HG03280 (cell line): ENCODE measurements around the gene COL4A3.

Source experiments
- ATAC-seq: cut with Tn5 transposase; IDR thresholded peaks from one replicate; pipeline ENCODE4 v1.9.1; 2021; ENCODE audit warnings: mild to moderate bottlenecking, moderate library complexity; ENCODE audit not compliant: unreplicated experiment

The COL4A3 gene

DNA sequence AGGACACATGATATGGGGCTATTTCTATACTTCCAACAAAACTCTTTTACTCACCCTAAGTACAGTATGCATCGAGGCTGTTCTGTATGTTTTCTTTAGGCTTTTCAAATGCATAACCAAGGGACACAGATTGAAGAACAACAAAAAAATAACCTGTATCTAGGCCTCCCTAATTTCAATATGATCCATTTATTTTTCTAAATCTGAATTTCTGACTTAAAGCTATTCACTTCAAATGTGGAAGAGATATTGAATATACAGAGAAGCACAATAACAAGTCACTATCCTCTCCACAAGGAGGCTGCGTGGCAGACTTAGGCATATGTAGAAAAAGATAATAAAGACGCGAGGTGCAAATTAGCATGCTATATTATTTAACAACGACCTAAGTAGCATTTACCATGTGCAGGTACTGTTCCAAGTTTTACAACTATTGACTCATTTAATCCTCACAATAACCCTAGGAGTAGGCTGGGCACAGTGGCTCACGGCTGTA lies 121.4 kb downstream of the COL4A3 start:
- ATAC-seq, result no peak

DNA sequence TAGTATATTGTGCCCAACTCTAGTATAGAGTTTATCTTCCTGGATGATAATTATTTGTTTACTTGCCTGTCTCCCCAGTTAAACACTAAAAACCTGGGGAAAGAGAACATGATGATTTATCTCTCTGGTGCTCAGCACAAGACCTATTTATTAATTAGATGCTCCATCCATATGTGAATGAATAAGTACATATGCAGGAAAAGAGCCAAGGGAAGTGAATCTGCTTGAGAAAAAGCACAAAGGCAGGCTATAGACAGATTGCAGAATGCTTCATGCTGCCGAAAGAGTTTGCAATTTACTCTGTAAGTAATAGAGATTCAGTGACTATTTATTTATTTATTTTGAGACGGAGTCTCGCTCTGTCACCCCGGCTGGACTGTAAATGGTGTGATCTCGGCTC lies 123.3 kb downstream of the COL4A3 start:
- no peak for ATAC-seq

DNA sequence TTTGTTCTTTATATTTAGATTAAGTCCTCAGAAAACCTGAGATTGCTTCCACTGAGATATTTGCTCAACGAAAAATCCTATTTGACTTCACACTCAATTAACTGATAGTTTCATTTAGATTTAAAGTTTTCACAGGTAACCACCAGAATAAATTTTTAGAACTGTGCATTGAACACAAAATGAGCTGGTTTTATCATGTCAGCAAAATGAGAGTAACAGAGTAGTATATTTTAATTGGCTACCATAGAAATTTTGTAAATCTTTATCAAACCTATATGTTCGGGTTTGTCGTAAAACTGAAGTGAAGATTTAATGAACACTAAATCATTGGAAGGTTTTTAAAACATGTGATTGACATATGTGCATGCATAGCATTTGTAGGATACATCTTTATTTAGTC lies 127.9 kb downstream of the COL4A3 start:
- ATAC-seq, result no peak

DNA sequence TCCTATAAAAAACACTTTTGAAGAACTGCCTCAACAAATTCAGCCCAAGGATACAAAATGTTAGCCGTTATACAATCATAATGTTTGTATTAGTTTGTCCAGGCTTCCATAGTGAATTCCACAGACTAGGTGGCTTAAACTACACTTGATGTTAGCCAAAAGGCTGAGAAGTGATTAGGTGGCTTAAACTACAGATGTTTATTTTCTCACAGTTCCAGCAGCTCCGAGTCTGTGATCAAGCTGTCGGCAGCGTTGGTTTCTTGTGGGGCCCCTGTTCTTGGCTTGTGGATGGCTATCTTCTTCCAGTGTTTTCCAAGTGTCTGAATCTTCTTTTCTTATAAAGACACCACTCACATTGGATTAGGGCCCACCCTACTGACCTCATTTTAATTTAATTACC lies 129.1 kb downstream of the COL4A3 start:
- ATAC-seq, result no peak

DNA sequence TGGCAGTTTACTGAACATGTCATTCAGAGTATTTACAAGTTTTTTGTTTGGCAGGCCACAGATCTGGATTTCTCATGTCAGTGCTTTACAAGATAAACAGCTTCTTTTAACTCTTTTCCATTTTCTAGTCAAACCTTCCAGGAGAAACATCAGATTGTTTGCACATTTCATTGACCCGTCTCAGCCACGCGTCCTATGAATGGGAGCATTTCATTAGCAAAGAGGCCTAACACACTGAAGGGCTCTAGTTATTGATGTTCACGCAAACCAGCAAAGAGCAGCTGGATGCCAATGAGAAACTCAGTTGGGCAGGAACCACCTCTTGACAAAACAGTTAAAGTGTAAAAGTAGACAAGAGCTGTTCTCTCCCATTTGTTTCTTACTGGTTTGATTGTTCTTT lies 131.4 kb downstream of the COL4A3 start:
- no peak for ATAC-seq

DNA sequence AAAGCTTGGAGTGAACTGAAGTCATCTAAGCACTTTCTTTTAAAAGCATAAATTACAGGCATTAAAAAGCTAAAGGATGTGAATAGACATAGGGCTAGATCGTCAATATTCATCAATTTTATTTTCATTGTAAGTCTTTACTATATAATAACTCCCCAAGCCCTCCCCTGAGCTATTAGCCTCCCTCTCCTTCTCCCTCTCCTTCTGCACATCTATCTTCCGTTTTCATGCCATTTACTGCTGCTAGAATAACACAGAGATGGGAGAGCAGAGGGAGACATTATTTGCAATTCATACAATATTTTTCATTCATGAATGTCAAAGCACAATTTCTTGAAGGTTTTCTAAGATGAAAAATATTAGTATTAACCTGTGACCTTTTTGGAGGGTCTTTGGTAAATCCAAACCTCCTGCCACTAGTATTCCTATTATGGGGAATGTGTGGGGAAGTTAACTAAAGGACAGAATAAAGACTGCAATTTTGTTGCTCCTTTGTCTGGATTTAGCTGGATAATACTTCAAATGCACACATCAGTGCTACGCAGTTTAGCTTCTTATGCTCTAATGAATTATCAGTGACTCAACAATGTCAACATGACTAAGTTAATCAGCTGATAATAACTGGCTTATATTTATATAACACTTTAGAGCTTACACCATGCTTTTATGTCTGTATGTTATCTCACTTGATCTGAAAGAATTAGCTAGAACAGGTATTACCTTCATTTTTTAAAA lies 132.4 kb downstream of the COL4A3 start:
- no peak for ATAC-seq

DNA sequence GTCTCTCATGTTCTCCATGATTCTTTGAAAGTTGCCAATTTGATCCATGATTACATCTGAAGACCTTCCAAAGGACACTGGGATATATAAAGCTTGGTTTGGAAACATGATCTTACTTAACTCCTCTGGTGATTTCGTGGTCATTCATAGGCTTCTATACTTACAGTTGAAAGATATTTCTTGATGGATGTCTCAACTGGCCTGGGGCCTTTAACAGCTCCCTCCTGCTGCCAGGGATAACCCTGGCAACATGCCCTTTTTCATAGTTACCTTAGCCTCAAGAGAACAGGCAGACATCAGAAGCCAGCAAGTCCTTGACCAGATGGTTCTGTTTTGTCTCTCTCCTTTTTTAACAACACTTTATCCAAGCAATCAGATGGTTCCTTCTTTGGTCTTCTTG lies 137.1 kb downstream of the COL4A3 start:
- no peak for ATAC-seq

DNA sequence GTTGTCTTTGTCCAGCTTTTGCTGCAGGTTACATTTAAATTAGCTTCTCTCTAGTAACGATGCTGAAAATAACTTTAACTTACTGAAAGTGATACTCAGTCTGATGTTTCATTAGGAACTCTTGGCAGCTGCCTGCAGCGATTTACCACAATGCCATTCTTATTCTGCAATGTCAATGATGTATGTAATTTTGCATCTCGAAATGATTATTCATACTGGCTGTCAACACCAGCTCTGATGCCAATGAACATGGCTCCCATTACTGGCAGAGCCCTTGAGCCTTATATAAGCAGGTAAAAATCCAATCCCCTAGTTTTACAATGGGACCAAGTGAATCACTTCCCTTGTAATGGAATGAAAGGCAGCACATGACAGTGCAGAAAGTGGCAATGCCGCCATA lies 144.4 kb downstream of the COL4A3 start:
- ATAC-seq, result peak; percentile 84

DNA sequence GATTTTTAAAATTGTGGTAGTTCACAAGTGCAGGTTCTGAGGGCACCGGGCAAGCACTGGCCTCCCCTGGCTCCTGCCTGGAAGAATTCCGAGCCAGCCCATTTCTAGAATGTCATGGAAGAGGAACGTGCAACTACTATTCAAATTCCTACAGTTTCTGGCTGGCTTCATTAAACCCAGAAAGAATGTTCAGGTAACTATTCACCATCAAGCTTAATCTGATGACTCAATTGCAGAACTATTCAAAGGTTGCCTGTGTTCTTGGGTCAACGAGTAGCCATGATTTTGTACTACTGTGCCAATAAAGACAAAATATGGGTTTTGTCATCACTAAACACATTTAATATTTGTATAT lies 146.3 kb downstream of the COL4A3 start:
- ATAC-seq, result no peak

DNA sequence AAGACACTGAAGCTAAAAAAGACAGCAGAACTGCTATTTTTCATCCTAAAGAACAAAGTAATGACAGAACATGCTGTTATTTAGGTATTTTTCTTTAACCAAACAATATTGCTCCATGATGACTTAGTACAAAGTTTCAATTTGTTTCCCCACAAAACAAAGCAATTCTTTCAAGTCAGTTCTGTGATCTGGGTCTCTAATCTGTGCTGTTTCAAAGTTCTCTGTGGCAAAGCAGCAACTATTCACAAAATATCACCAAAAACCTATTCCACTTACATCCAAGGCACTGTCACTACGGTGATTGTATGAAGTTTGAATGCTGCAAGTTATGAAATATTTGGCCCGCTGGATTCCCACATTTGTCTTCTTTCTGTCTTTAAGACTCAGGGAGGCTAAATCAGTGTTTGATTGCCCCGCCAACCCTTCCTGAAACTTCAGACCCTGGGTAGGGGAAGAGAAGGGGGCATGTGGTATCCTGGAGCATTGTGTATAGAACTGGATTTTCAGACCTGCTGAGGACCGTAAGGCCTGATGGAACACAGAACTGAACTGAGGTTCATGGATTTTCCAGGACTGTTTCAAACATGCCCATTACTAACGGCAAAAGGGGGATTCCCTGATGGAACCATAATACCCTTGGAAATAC lies 147.6 kb downstream of the COL4A3 start:
- no peak for ATAC-seq

DNA sequence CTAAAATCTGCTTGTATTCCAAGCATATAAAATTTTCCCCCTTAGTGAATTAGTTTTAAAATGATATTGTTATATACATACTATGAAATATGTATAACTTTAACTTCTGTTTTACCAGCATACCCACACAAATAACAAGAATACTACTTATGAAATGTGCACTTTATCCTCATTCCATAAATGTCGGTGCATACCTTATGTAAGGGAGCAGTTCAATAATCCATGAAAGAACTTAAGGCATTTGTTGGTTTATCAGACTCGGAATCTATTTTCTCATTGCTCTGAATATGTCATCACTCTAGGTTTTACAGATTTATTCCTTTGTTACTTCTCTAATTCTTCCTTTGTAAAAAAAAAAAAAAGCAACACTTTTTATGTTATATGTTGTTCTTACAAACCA lies 148.2 kb downstream of the COL4A3 start:
- no peak for ATAC-seq

DNA sequence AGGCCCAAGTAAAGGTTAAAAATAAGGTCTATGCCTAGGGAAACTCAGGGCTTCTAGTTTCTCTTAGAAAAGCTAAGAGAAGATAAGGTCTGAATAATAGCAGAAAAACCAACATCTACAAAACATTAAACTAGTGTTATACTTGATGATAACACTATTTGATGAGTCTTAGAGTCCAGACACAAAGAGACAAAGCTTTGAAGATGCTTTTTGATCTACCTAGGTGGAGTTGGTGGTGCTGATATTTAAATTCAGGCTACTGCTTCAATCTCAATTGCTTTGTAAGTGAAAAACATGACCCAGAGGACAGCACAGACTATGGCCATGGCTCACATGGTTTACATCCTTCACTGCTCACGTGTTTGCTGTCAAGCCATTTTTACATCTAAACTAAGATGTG lies 148.9 kb downstream of the COL4A3 start:
- ATAC-seq, result no peak

DNA sequence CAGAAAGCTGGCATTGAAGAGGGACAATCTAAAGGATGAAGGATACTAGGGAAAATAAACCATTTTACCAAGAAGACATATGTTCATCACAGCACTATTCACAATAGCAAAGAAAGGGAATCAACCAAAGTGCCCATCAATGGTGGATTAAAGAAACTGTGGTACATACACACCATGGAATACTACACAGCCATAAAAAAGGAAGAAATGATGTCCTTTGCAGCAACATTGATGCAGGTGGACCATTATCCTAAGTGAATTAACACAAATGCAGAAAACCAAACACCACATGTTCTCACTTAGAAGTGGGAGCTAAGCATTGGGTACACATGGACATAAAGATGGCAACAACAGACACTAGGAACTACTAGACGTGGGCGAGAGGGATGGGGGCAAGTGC lies 153.4 kb downstream of the COL4A3 start:
- ATAC-seq, result no peak

DNA sequence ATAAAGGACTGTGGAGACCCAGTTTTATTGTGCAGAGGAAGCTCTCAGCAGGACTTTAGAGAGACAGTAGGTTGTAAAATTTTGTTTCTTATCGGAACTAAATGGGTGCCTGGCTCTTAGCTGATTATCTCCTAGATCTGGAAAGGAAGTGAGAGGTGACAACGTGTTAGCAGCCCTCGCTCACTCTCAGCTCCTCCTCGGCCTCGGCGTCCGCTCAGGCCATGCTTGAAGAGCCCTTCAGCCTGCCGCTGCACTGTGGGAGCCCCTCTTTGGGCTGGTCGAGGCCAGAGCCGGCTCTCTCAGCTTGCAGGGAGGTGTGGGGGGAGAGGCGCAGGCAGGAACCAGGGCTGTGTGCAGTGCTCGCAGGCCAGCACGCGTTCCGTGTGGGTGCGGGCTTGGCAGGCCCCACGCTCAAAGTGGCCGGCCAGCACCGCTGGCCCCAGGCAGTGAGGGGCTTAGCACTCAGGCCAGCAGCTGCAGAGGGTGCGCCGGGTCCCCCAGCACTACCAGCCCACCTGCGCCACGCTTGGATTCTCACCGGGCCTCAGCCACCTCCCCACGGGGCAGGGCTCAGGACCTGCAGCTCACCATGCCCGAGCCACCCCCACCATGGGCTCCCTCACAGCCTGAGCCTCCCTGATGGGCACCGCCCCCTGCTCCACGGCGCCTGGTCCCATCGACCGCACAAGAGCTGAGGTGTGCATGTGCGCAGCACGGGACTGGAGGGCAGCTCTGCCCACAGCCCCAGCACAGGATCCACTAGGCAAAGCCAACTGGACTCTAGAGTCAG lies 156.1 kb downstream of the COL4A3 start:
- ATAC-seq, result no peak

DNA sequence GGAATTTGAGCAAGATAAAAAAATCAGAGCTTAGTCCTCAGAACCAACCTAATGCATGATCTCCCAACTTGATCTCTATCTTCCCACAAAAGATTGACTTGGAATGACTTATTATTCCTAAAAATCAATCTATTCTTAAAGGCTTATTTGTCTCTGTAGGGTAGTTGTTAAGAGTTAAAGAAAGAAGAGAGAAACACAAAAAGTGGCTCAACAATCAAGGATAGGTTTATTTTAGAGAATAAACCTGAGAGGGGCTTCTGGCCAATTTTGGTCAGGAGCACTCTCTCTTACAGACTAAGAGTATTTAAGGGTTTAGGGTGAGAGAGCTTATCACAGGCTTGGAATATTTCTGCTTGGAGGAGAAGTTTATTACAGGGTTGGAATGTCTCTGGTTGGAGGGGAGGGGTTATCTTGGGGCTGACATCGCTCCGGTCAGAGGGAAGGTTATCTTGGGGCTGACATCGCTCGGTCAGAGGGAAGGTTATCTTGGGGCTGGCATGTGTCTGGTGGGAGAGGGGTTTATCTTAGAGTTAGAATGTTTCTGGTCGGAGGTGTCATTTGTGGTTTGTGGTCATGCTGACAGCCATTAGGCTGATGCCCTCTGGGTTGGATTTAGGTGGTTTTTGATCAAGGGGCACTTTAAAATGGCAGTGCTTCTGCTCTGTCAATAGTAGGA lies 158.2 kb downstream of the COL4A3 start:
- no peak for ATAC-seq

DNA sequence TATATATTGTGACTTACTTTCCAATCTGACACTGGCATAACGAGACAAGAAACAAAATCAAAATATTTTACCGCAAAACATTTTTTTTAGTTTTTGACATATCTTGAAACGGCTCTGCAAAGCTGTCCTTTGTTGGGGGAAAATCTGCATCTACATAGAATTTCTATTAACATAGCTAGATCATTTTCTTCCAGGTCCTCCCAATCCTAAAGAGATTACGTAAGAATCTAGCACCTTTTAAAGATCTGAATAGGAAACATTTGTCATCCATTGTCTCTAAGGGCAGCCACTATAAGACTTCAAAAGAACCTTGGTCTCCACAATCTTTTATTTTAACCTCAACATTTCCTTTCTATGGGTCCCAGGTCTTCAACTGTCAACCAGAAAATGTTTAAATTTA lies 159.4 kb downstream of the COL4A3 start:
- no peak for ATAC-seq

DNA sequence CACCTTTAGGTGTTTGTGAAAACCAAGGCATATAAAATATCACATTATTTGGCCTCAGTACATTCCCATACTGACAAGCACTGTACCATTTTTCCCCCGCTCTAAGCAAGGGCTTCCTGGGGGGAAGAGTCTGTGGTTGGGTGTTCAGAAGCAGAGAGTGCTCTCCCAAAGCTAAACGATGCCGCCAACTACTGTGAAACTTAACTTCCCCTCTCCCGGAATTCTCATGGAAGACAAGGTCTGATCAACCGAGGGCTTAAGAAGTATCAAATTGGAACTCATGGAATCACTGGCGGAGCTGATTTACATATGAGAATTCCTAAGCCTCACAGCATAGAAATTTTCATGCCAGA lies 160.2 kb downstream of the COL4A3 start:
- ATAC-seq, result no peak

DNA sequence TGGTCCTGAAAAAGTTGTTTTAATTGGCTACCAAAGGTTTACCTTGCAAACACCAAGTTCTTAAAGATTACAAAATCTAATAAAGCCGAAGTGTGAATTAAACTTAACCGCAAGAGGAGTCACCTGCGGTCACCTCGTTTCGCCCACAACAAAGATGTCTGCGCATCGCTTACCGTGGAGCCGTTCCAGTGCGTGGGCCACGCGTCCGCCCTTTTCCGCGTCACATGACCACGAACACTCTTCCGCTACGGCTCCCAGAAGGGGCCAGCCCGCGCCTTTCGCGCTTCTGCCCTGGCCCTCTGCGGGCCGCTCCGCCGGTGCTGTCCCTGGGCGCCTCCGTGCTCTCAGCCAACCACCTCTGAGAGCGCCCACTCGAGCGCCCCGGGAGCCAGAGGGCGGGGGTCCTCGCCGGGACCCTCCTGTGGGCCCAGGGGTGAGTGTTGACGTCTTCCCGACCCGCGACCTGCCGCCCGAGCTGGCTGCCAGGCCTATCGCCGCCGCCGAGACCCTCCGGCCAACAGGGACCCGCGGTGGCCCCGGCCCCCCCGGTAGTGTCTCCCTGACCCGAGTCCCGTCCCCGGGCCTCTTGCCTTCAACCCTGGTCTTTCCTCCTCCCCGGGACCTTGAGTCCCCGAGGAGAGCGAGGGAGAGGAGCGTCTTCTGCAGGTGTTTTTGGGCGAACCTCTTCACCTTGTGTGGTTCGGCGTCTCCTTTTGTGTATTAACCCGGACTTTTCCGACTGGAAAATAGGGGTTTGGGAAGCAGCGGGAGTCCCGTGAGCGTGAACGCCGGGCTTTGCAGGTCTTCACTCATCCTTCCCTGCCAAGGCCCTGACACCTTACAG lies 160.8 kb downstream of the COL4A3 start, which contains the start of gene MFF:
TSS of gene MFF (plus strand) at position 257 of the 844 bp plus-strand sequence. CDS start 5,415 bp downstream, outside the sequence.
- peak; percentile 96 for ATAC-seq

DNA sequence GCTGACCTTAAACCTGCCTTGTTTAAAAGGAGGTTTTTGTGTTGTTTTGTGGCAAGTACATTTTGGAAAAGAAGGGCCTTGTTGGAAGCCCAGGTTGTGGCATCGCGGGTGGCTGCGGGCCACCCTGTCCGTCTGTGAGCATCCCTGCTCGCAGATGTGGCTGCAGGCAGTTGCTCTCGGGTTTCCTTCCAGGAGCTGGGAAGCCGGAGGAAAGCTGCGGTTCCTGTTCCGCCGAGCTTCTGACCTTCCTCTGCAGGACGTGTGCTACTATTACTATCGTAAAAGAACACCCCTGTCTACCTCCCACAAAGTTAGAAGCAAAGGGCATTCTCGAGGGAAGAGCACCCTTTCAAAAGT lies 161.4 kb downstream of the COL4A3 start:
- no peak for ATAC-seq

DNA sequence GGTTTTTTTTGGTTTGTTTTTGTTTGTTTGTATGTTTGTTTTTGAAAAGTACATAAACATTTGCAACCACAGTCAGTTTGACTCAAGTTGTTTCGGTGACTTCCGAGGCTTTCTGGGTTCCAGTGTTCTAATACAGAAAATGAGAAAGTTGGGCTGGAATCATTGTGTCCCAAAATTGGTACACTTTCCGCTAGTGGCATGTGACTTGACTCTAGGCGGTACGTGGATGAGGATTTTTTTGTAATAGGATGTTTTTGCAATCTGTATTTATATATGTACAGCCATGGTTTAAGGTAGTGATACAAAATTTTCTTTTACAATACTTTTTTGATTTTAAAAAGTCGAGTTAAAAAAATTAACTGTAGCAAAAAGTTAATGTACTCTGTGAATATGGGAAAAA lies 162.4 kb downstream of the COL4A3 start:
- no peak for ATAC-seq

DNA sequence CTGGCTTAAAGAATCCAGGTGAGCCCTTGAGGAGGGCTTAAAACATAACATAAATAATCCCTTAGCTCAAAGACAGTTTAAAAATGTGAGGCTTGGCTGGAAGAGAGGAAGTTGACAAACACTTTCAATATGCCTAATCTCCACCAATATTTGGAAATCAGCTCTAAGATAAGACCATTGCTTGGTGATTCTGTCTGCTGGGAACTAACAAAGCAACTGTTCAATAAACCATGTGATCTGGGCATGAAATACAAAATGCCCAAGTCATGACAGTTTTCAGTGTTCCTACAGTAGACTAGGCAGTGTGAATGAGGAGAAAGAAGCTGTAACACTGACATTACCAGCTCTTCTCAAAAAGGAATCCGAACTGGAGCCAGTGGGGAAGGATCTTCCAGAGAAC lies 171.3 kb downstream of the COL4A3 start:
- no peak for ATAC-seq
